GM12891 (cell line): ENCODE data around the gene RTCA.

Source experiments
- POLR2A ChIP-seq: IDR thresholded peaks from 2 replicates; pipeline ENCODE4 v1.6.1; 2011; ENCODE audit warnings: low read depth, low read length, control low read depth
- POLR2AphosphoS5 ChIP-seq: IDR thresholded peaks from 2 replicates; pipeline ENCODE4 v1.6.1; 2011; ENCODE audit warnings: low read depth, low read length, control low read depth
- POU2F2 ChIP-seq: IDR thresholded peaks from 2 replicates; pipeline ENCODE4 v1.6.1; 2011; ENCODE audit warnings: low read depth, mild to moderate bottlenecking, control low read depth, low read length, moderate library complexity
- SPI1 ChIP-seq: IDR thresholded peaks from 2 replicates; pipeline ENCODE4 v1.6.1; 2011; ENCODE audit warnings: low read depth, low read length, control low read depth
- TAF1 ChIP-seq: IDR thresholded peaks from 2 replicates; pipeline ENCODE4 v1.6.1; 2011; ENCODE audit warnings: low read depth, low read length, control low read depth

- TF ChIP-seq POLR2AphosphoS5, result no peak
- TF ChIP-seq POLR2A, result no peak
- no peak for TF ChIP-seq TAF1
- no peak for TF ChIP-seq POU2F2
- TF ChIP-seq SPI1, result no peak
These were observed 21.1 kb downstream of the RTCA start for GRCh38 chr1:100287162-100287561.
